NCI-H524 (cell line): ENCODE measurements around the gene NLGN1.
"Not testable (repeated sequence)": the region's sequence is repeated elsewhere in the genome, so short reads cannot be mapped to it uniquely, and the experiment has no call there.

Source experiments
- DNase-seq, 2 experiments: peaks; one replicate each; lab custom pipeline; 2025; lab: John Stamatoyannopoulos, UW

The NLGN1 gene

DNA sequence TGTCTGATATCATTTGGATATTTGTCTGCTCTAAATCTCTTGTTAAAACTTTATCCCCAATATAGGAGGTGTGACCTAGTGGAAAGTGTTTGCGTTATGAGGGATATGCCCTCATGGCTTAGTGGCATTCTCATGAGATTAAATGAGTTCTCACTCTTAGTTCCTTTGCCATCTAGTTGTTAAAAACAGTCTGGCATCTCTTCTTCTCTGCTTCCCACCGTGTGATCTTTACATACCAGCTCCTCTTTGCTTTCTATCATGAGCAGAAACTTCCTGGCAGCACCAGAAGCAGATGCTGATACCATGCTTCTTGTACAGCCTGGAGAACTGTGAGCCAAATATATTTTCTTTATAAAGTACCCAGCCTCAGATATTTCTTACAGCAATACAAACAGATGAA lies 33.0 kb downstream of the NLGN1 start:
- DNase-seq = no peak

DNA sequence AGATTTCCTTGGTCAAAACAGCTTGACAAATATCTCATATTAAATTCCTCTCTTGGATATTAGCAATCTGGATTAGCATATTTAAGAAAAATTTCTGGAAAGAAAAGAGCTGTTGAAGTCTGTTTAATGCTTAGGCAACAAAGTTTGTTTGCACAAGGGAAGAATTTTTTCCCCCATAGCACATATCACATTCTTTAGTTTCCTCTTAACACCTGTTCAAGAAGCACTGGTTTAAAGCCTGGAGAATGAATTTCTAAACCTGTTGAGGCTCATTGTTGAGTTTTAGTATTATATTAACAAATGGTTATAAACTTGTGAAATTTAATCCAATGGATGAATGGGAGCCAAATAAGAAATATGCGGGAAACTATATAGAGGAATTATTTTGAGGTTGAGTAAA lies 41.5 kb downstream of the NLGN1 start:
- no peak for DNase-seq

DNA sequence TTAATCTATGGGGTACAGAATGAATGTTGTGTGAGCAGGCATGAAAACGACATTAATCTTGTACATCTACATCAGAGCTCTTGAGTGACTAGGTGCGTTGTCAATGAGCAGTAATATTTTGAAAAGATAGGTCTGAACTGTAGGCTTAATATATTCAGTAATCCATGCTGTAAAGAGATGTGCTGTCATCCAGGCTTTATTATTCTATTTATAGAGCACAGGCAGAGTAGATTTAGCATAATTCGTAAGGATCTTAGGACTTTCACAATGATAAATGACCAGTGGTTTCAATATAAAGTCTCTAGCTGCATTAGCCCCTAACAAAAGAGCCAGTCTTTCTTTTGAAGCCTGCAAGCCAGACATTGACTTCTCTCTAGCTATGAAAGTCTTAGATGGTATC lies 43.0 kb downstream of the NLGN1 start:
- DNase-seq = no peak

DNA sequence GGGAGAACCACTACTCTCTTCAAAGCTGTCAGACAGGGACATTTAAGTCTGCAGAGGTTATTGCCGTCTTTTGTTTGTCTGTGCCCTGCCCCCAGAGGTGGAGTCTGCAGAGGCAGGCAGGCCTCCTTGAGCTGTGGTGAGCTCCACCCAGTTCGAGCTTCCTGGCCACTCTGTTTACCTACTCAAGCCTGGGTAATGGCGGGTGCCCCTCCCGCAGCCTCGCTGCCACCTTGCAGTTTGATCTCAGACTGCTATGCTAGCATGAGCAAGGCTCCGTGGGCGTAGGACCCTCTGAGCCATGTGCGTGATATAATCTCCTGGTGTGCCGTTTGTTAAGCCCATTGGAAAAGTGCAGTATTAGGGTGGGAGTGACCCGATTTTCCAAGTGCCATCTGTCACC lies 54.0 kb downstream of the NLGN1 start:
- peak; percentile 46 to 72 for DNase-seq

DNA sequence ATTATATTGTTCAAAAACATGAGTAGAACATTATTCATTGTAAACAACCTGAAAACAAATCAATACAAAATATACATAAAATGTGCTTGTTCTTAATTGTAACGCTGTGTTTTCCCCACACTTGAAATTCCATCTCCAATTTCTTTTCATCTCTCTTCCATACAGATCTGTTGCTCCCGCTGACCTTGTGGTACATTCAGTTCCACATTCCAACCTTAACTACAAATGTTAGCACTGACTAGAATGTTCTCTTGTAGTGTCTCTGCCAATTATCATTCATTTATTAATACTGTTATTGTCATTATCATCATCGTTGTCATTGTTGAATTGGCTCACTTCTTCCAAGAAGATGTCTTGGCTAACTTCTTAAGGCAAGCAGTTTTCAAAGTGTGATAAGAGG lies 65.7 kb downstream of the NLGN1 start:
- DNase-seq = no peak

DNA sequence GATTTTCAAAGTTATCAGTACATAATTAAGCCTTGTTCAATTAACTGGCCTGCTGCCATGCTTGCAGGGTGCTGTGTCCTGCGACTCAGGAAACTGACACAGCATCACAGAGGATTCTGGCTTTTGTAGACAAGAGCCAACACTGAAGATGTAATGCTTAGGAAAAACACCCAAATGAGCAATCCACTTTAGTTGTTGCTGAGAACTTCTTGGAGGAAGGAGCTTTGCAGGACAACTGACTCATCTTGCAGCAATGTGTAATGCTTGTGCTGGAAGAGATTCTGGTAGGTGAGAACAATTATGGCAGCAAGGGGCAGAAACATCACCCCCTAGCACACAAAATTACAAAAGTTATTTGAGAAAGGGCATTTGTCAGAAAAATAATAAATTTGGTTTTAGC lies 67.6 kb downstream of the NLGN1 start:
- no peak for DNase-seq

DNA sequence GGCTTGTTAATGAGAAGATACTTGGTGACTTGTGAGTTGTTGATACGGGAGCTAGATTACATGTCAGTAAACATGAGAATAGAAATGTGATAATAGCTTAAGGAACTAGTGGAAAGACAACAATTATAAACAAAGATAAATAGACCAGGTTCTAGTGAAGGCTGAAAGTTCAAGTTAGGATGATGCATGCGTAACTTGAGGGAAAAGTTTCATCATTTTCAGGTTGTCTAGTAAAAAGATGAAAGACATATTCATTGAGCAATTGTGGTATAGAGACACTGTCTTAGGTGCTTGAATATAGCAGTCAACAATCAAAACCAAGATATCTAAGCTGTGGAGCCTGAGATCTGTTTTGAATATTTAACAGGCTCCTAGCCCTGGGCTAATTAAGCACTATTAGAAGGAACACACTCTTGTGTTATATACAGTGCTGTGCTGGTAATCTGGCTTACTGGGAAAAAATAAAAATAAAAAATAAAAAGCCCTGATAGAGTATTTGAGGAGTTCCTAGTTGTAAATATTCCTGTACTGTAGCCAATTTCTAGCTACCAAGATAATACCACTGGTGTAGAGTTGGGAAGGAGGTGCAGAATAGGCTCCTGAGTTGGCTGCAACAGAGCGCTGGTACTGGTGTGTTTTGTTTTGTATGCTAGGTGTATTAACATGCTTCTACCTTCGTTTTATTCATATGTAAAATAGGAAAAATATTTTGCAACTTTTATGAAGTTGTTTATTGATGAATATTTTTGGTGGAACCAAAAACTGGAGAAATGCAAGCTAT lies 68.5 kb downstream of the NLGN1 start:
- no peak for DNase-seq

DNA sequence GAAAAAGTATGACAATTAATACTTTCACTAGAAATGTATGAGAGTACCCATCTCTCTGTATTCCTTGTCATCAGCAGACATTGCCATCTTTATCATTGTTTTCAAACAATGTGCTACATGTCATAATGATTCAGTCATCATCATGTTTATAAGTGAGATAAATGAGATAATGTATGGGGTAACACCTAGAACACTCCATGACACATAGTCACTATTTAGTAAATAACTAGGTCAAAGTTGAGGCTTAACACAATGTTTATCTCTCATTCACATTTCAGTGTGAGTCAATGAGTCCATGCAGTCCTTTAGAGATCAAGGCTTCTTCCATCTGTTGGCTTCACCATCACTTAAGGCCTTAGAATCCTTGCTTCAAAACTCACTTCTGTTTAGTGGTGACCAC lies 70.0 kb downstream of the NLGN1 start:
- no peak for DNase-seq

DNA sequence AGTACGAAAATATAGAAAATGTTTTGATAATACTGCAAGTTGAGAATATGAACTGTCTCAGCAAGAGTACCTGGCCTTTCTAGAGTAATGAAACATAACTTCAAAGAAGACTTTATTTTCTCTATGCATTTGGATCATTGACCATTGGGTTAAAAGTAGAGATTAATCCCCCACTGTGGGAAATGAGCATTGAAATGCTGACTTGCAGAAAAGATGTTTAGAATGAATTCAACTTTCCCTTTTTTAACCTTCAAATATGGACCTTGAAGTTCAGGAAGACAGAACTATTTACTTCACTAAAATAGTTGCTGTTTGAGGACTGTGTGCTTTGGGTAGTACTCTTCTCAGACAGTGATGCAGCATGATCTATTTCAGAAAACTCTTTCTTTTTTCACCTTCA lies 75.7 kb downstream of the NLGN1 start:
- no peak for DNase-seq

DNA sequence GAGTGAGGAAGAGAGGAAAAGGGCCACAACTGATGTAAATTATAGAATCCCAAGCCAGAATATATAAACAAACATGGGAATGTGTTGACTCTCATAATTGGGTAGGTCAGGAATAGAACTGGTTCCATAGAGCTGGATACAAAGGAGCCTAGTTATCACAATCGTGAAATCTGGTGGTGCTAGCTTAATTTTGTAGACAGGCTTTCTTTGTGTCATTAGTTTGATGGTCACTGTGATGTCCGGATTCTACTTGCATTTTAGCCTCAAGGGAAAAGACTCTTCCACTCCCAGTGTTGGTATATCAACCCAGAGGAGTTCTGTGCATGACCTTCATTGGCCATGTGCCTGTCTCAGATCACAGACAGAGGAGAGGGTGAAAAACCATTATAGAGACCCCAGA lies 81.8 kb downstream of the NLGN1 start:
- DNase-seq = no peak

DNA sequence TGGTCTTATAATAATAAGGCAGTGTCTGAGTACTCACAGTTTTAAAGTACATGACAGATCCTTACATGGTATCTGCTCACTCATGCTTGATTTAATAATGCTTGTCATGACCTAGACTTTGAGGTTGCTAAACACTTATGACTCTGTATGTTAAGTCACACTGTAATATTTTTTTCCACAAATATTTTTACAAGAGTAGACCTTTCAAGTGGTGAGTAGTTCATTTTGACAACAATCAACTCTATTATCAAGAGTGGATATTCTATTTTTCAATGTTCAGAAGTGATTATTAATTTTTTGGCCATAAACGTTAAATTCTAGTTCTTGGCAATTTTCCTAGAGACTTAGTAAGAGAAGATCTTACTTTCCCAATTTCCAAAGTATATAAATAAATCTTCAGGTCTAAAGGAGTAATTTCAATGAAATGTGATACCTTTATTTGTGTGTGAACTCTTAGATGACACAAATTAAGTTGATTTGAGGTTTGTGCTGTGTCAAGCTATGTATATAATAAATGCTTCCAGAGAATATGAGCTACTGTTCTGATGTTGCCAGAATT lies 104.5 kb downstream of the NLGN1 start:
- DNase-seq = no peak

DNA sequence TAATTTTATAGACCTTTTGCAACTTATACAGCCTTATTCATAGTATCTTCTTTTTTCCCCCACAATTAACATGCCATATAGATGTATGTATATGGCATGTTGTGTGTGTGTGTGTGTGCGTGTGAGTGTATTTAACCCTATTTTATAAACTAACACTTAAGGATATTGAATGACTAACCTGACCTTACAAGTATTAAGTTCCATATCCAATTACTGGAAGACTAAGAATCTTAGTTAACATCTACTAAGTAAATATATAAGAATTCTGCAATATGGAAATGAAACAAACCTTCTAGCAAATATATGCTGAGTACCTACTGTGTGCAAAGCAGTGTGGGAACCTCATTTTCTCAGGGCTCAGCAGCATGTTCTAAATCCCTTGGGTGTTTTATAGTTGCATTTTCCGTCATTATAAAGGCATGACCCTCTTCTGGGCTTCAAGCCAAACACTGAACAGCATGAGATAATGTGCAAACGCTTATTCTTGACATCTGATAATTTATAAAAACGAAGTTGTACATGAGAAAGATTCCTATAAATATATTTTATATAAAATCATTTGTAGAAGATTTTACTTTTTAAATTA lies 105.5 kb downstream of the NLGN1 start:
- DNase-seq = no peak

DNA sequence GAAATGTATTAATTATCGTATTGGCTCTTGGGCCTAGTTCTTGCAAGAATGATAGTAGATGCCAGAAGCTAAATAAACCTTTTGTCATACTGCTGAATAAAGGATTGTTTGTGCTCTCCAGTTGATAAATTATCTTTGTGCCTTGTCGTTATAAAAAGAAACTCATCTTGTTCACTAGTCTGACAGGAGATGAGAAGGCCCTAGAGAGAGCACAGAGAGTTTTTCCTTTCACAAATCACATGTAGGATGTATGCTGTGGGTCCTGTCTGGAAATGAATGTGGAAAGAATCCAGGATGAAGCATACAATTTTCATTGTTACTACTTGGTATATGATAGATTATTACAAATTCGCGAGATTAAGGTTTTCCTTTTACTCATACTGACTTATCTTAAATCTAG lies 113.0 kb downstream of the NLGN1 start:
- no peak for DNase-seq

DNA sequence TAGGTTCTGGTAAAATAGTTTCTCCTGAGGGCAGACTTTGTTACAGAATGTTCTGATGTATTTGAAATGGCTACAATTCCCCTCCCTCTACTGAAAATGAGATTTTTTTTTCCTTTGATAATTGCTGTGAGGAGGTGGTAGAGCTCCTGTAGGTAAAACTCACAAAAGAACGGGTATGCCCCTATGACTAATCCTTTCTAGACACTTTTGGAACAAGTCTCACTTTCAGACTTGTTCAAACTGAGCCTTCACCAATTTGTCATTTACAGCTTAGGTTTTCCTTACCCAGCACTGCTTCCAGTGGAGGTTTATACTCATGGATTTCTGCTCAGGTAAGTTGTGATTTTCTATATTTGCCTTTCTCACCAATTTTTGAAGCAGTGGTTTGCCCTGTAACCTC lies 115.6 kb downstream of the NLGN1 start:
- DNase-seq = no peak

DNA sequence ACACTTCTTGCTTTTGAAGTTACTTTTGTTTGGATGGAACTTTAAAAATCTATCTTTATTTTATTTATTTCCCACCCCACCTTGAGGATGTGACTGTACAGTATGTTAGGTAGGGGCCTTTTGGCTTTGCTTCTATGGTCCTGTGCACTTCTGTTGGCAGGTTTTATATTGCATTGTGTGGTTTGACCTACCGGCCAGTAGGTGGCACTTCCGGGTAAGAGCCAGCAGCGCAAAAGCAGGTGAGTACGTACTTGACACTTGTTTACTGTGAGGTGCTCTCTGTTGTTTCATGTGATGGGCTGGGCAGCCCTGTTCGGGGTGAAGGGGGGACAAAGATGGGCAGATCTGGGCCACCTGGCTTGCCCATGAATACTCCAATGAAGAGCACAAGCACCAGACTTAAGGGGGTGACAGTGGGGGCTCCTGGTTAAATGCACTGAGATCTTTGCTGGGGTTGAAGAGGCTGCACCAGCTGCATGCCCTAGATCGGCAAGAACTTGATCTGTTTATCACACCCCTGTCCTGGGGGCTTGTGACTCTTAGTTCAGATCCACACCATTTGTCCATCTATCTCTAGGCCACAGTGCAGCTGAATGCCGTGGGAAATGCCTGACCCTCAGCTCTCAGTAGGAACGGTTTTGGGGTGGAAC lies 131.6 kb downstream of the NLGN1 start:
- DNase-seq = peak; percentile 6 to 71

DNA sequence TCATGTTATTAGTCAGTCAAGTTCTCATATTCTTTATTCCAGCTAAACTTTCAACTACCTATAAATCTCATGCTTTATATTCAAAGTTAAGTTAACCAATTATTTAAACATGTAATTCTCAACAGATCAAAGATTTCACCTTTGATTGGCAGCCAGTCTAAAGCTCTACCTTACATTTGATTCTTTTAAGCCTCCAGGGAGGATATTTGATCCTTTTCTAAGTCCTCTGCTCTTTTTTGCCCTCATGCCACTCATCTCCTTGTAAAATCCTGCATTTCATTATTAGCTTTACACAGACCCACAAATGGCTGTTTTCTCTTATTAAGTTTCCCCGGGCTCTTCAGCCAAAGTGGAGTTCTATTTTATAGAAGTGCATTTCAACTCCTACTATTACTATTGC lies 134.1 kb downstream of the NLGN1 start:
- peak; percentile 3 to 65 for DNase-seq

DNA sequence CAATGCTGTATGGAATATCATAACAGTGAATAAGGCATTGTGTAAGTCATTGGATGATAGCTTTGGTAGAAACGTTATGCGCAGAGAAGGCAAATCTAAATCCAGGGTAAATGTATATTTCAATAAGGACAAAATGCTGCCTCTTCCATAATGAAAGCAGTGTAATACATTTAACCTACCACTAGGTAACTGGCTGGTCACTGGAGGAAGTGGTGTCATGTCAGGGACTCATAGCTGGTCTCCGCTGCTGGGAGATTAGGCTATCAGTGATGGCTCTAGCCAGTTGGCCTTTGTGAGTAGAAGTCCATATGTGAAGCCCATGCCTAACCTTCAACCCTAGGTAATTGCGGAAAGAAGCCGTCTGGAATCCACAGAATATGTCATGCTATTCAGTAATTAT lies 140.9 kb downstream of the NLGN1 start:
- DNase-seq = no peak

DNA sequence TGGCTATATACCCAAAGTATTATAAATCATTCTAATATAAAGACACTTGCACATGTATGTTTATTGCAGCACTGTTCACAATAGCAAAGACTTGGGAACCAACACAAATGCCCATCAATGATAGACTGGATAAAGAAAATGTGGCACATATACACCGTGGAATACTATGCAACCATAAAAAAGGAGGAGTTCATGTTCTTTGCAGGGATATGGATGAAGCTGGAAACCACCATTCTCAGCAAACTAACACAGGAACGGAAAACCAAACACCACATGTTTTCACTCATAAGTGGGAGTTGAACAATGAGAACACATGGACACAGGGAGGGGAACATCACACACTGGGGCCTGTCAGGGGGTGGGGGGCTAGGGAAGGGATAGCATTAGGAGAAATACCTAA lies 148.0 kb downstream of the NLGN1 start:
- not testable (repeated sequence) for DNase-seq

DNA sequence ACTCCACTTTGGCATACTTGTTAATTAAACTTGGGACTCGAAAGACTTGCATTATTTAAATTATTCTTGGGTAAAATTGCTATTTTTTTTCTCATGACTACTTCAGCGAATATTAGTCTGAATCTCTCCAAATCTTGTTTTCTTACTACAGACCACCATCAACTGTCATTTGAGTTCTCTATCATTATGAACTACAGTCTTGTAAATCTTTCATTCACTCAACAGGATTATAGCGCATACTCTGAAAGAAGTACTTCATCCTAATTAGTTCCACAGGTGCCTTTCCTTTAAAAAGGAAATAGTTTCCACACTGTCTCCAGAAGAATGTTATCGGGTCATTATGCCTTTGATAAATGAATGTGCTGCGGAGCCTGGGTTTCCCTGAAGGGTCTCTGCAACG lies 149.5 kb downstream of the NLGN1 start:
- no peak for DNase-seq

DNA sequence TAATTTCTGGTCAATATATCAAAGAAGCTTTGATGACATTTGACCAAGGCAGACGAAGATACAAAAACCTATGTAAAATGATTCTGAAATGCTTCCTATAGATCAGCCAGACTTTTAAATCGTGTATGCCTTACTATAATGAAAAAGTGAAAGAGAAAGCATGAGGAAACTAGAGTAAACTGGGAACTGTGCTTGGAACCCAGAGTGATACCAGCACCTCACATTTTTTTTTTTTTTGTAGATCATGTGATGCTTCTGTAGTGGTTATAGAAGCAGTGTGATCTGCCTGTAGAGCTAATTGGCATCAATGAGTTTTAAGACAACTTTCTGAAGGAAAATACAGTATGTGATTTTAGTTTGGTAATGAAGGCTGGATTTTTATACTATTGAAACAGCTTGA lies 150.7 kb downstream of the NLGN1 start:
- DNase-seq = no peak

DNA sequence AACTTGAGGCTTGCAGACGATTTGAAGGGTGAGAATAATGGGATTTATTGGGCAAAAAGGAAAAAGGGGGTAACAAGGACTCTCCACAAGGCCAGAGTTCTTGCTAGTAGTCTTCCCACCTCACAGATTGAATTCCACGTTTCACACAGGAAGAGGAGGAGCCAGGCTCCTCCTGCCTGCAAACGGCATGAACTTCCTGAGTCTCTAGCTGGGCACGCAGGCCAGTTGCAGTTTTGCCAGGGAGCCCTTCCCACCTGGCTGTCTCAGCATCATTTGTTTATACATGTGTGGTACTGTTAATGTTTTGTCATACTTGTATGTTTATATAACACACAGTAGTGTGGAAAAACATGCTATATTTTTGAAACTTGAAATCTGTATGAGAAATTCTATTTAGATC lies 155.0 kb downstream of the NLGN1 start:
- DNase-seq = no peak

DNA sequence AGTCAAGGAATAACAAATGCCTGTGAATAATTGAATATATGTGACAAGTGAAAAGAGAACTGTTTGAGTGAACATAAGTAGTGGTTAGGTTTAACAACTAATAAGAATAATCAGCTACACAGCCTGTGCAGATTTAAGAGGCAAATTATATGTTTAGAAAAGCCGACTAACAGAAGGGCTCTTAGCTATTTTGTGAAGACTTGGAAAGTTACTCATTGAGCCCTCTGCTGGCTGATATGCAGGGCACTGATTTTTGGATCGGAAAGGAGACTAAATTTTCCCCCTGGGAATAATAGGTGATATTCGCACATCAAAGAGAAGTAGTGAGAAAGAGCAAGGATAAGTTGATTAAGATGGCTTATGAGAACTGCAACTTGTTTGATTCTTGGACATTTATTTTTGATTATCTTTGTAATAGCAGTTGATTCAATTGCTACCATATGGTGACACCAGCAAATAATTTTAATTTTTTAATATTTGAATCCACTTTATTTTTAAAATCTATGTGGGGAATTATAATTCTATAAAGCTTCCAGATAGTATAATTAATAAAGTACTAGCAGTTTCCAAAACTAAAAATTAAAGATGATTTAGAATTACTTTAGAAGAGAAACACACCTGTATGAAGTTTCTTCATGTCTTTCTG lies 156.2 kb downstream of the NLGN1 start:
- peak; percentile 49 to 78 for DNase-seq

DNA sequence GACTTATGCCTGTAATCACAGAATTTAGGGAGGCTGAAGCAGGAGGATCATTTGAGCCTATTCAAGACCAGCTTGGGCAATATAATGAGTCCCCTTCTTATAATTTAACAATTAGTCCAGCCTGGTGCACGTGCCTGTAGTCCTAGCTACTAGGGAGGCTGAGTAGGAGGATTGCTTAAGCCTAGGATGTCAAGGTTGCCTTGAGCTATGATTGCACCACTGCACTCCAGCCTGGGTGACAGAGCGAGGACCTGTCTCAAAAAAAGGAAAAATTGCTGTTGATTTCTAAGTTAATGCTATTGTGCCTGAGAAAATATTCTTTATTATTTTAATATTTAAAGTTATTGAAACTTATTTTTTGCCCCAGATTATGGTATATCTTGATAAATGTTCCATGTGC lies 159.0 kb downstream of the NLGN1 start:
- no peak for DNase-seq
